HepG2 (cell line): ENCODE results near the gene SLC2A8. TPM values are rescaled to one million over a fixed set of nuclear protein-coding genes. Genes with fewer than 3 reads are reported as not detected.

ENCODE experiments used
- BORCS8-MEF2B ChIP-seq: sonication (generic); formaldehyde crosslinking; IDR thresholded peaks from 2 replicates; pipeline ENCODE4 v1.8.0; 2022; ENCODE audit warnings: mild to moderate bottlenecking, missing genetic modification reagents
- CAMTA2 ChIP-seq: sonication (generic); formaldehyde crosslinking; IDR thresholded peaks from 2 replicates; pipeline ENCODE4 v1.4.0; 2020; ENCODE audit warnings: mild to moderate bottlenecking, missing genetic modification reagents, borderline replicate concordance
- CREM ChIP-seq, 2 experiments: sonication (generic) in 1 of 2; formaldehyde crosslinking in 1 of 2; IDR thresholded peaks; 2 replicates each; pipeline versions ENCODE4 v1.4.0 to v1.6.1; 2016 to 2020; ENCODE audit warnings: antibody characterized with exemption in 1 of 2, mild to moderate bottlenecking in 1 of 2, missing genetic modification reagents in 1 of 2
- EP300 ChIP-seq, 3 experiments: sonication (generic) in 1 of 3; formaldehyde crosslinking in 1 of 3; IDR thresholded peaks; 2 replicates each; pipeline versions ENCODE4 v1.5.1 to v1.6.1; 2011 to 2020; ENCODE audit warnings: low read depth in 2 of 3, low read length in 2 of 3, borderline replicate concordance in 1 of 3, improper control_type of control experiment in 1 of 3, mild to moderate bottlenecking in 1 of 3, missing genetic modification reagents in 1 of 3, moderate library complexity in 1 of 3
- FLYWCH1 ChIP-seq: sonication (generic); formaldehyde crosslinking; IDR thresholded peaks from 2 replicates; pipeline ENCODE4 v1.8.1; 2023; ENCODE audit warnings: mild to moderate bottlenecking, missing genetic modification reagents
- GATA4 ChIP-seq: sonication (generic); IDR thresholded peaks from 2 replicates; pipeline ENCODE4 v1.6.1; 2016; ENCODE audit warnings: antibody characterized with exemption, low read depth, borderline replicate concordance
- HOXA3 ChIP-seq: sonication (generic); formaldehyde crosslinking; IDR thresholded peaks from 2 replicates; pipeline ENCODE4 v1.5.0; 2020; ENCODE audit warnings: missing genetic modification reagents
- HOXD1 ChIP-seq: sonication (generic); formaldehyde crosslinking; IDR thresholded peaks from 2 replicates; pipeline ENCODE4 v1.5.0; 2020; ENCODE audit warnings: missing genetic modification reagents
- KDM4B ChIP-seq: sonication (generic); formaldehyde crosslinking; IDR thresholded peaks from 2 replicates; pipeline ENCODE4 v1.4.0; 2020; ENCODE audit warnings: missing genetic modification reagents
- MBNL3 ChIP-seq: fragments of 250-450 bp; sonication (Bioruptor Pico); conservative IDR thresholded peaks from 2 replicates; pipeline ENCODE4 v1.8.0; 2022; ENCODE audit warnings: mild to moderate bottlenecking, inconsistent platforms
- NR2F2 ChIP-seq: IDR thresholded peaks from 2 replicates; pipeline ENCODE4 v1.6.1; 2012; ENCODE audit warnings: low read depth, inconsistent platforms, borderline replicate concordance
- POLR2AphosphoS2 ChIP-seq: IDR thresholded peaks from 2 replicates; pipeline ENCODE4 v1.6.1; 2011; ENCODE audit warnings: low read depth, low read length, improper control_type of control experiment
- RFX1 ChIP-seq: fragments of 450-650 bp; IDR thresholded peaks from 2 replicates; pipeline ENCODE4 v1.6.1; 2017
- RFXANK ChIP-seq: IDR thresholded peaks from 2 replicates; pipeline ENCODE4 v1.6.1; 2016
- RXRA ChIP-seq: sonication (generic); formaldehyde crosslinking; IDR thresholded peaks from 2 replicates; pipeline ENCODE4 v1.5.1; 2020; ENCODE audit warnings: missing genetic modification reagents
- SP140L ChIP-seq: sonication (generic); formaldehyde crosslinking; IDR thresholded peaks from 2 replicates; pipeline ENCODE4 v1.4.0; 2020; ENCODE audit warnings: missing genetic modification reagents, borderline replicate concordance
- WIZ ChIP-seq: sonication (generic); formaldehyde crosslinking; IDR thresholded peaks from 2 replicates; pipeline ENCODE4 v1.5.1; 2020; ENCODE audit warnings: mild to moderate bottlenecking, missing genetic modification reagents
- ZNF558 ChIP-seq: sonication (generic); formaldehyde crosslinking; IDR thresholded peaks from 2 replicates; pipeline ENCODE4 v1.9.0; 2022; ENCODE audit warnings: mild to moderate bottlenecking, missing genetic modification reagents, borderline replicate concordance
- ZNF773 ChIP-seq: sonication (generic); formaldehyde crosslinking; IDR thresholded peaks from 2 replicates; pipeline ENCODE4 v1.4.0; 2020; ENCODE audit warnings: missing genetic modification reagents, borderline replicate concordance
- polyA plus RNA-seq, 8 experiments: library from polyadenylated mRNA; depleted of rRNA in 3 of 8; stranded (reverse) in 7 of 8; unstranded in 1 of 8; fragments of >200 nt; fragmentation: Illumina TruSeq in 4 of 8; extraction: Trizol in 4 of 8; gene quantifications; 2 replicates each; pipeline versions ENCODE4 v1.2.1 to v1.2.3, GENCODE V29; 2011 to 2016; ENCODE audit warnings: low read depth in 4 of 8, missing spikeins in 1 of 8, mixed read lengths in 1 of 8; ENCODE audit not compliant: insufficient read depth in 1 of 8
- total RNA-seq, 5 experiments: library from RNA; depleted of rRNA; stranded (reverse); fragments of >200 nt; fragmentation: Illumina TruSeq; extraction: Trizol; gene quantifications; 2 replicates each; pipeline ENCODE4 v1.2.3, GENCODE V29; 2016; ENCODE audit warnings: low read depth in 1 of 5
- TF ChIP-seq, protein P1 (sequence below): sonication (generic); formaldehyde crosslinking; IDR thresholded peaks from 2 replicates; pipeline ENCODE4 v1.4.0; 2020; ENCODE audit warnings: missing genetic modification reagents, mild to moderate bottlenecking, borderline replicate concordance
- TF ChIP-seq, protein P2 (sequence below): IDR thresholded peaks from 2 replicates; pipeline ENCODE4 v1.6.1; 2016; ENCODE audit warnings: low read depth, borderline replicate concordance
- TF ChIP-seq, protein P3 (sequence below): IDR thresholded peaks from 2 replicates; pipeline ENCODE4 v1.6.1; 2012; ENCODE audit warnings: inconsistent platforms
- TF ChIP-seq, protein P4 (sequence below): IDR thresholded peaks from 2 replicates; pipeline ENCODE4 v1.6.1; 2016; ENCODE audit warnings: low read depth
- TF ChIP-seq, protein P5 (sequence below): sonication (generic); formaldehyde crosslinking; IDR thresholded peaks from 2 replicates; pipeline ENCODE4 v1.5.0; 2020; ENCODE audit warnings: missing genetic modification reagents

Gene SLC2A8
- total and polyA plus RNA-seq, 2 of the 13 experiments (the other 11 are each of a cell fraction or from before 2014, with no cell fraction given), result 22.6 to 48.6 TPM

DNA sequence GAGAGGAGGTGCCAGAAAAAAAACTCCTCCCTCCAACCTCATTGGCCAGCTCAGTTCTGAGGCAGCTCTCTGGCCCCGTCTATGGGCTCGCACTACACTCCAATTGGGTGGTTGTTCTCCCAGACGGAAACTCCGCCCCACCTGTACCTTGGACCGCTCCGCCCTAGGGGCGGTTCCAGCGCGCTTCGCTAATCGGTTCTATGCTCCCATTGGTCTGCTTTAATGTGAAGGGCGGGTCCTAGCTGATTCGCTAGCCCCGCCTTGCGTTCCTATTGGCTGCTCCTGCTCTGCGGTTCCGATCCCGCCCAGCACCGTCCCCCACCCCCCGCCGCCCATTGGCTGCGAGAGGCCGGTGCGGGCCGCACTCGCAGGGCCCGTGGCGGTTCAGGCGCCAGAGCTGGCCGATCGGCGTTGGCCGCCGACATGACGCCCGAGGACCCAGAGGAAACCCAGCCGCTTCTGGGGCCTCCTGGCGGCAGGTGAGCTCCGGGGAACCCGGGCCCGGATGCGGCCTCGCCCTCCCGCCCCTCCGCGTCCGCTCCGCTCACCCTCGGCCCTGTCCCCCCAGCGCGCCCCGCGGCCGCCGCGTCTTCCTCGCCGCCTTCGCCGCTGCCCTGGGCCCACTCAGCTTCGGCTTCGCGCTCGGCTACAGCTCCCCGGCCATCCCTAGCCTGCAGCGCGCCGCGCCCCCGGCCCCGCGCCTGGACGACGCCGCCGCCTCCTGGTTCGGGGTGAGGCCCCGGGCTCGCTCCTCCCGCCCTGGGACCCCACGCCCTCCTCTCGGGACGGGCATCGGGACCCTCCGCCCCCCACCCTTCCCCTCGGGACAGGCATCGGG is at the start of gene SLC2A8 (continued):
- TF ChIP-seq, protein P1, sequence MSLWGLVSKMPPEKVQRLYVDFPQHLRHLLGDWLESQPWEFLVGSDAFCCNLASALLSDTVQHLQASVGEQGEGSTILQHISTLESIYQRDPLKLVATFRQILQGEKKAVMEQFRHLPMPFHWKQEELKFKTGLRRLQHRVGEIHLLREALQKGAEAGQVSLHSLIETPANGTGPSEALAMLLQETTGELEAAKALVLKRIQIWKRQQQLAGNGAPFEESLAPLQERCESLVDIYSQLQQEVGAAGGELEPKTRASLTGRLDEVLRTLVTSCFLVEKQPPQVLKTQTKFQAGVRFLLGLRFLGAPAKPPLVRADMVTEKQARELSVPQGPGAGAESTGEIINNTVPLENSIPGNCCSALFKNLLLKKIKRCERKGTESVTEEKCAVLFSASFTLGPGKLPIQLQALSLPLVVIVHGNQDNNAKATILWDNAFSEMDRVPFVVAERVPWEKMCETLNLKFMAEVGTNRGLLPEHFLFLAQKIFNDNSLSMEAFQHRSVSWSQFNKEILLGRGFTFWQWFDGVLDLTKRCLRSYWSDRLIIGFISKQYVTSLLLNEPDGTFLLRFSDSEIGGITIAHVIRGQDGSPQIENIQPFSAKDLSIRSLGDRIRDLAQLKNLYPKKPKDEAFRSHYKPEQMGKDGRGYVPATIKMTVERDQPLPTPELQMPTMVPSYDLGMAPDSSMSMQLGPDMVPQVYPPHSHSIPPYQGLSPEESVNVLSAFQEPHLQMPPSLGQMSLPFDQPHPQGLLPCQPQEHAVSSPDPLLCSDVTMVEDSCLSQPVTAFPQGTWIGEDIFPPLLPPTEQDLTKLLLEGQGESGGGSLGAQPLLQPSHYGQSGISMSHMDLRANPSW (CRISPR knock-in tag), result no peak
- TF ChIP-seq MBNL3 (CRISPR knock-in tag), result no peak
- no peak for TF ChIP-seq ZNF773 (CRISPR knock-in tag)
- no peak for TF ChIP-seq KDM4B (CRISPR knock-in tag)
- TF ChIP-seq ZNF558, result peak; percentile 42; the same call in 1 of the 2 replicates
- TF ChIP-seq, protein P2, sequence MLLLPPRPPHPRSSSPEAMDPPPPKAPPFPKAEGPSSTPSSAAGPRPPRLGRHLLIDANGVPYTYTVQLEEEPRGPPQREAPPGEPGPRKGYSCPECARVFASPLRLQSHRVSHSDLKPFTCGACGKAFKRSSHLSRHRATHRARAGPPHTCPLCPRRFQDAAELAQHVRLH, result no peak
- TF ChIP-seq, protein P3, sequence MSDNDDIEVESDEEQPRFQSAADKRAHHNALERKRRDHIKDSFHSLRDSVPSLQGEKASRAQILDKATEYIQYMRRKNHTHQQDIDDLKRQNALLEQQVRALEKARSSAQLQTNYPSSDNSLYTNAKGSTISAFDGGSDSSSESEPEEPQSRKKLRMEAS, result peak; percentile 57
- TF ChIP-seq RFX1, result no peak
- 0 out of 2 replicates have a peak, but pooled peaks have one; percentile 46 for TF ChIP-seq GATA4
- TF ChIP-seq POLR2AphosphoS2, result peak; percentile 55; the same call in 1 of the 2 replicates
- no peak for TF ChIP-seq SP140L
- no peak for TF ChIP-seq WIZ
- 0 out of 2 replicates have a peak, but pooled peaks have one; percentile 57 for TF ChIP-seq CAMTA2 (CRISPR knock-in tag)
- TF ChIP-seq, protein P4, sequence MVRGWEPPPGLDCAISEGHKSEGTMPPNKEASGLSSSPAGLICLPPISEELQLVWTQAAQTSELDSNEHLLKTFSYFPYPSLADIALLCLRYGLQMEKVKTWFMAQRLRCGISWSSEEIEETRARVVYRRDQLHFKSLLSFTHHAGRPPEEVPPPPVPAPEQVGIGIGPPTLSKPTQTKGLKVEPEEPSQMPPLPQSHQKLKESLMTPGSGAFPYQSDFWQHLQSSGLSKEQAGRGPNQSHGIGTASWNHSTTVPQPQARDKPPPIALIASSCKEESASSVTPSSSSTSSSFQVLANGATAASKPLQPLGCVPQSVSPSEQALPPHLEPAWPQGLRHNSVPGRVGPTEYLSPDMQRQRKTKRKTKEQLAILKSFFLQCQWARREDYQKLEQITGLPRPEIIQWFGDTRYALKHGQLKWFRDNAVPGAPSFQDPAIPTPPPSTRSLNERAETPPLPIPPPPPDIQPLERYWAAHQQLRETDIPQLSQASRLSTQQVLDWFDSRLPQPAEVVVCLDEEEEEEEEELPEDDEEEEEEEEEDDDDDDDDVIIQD (CRISPR knock-in tag), result peak; percentile 68; the same call in 1 of the 2 replicates
- no peak for TF ChIP-seq BORCS8-MEF2B
- TF ChIP-seq, protein P5, sequence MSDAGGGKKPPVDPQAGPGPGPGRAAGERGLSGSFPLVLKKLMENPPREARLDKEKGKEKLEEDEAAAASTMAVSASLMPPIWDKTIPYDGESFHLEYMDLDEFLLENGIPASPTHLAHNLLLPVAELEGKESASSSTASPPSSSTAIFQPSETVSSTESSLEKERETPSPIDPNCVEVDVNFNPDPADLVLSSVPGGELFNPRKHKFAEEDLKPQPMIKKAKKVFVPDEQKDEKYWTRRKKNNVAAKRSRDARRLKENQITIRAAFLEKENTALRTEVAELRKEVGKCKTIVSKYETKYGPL, result peak; percentile 65; the same call in 1 of the 2 replicates
- peak; percentile 75 for TF ChIP-seq CREM (IDR thresholded peaks at IDR 0.05)
- TF ChIP-seq CREM (CRISPR knock-in tag; IDR thresholded peaks at IDR 0.05), result no peak
- peak; percentile 62; the same call in 1 of the 2 replicates for TF ChIP-seq HOXA3 (CRISPR knock-in tag)
- TF ChIP-seq EP300 (IDR thresholded peaks at IDR 0.05; ENCODE audit: low read depth in 2 of 2, low read length in 2 of 2), result no peak
- no peak for TF ChIP-seq EP300 (CRISPR knock-in tag; IDR thresholded peaks at IDR 0.05; ENCODE audit: borderline replicate concordance)
- no peak for TF ChIP-seq RXRA (CRISPR knock-in tag)
- no peak for TF ChIP-seq NR2F2
- TF ChIP-seq FLYWCH1, result no peak
- TF ChIP-seq HOXD1 (CRISPR knock-in tag), result peak; percentile 72; the same call in 1 of the 2 replicates
- no peak for TF ChIP-seq RFXANK
